PC-9 (cell line): Measurements from ENCODE around the gene PFDN6.

Source experiments
- CTCF ChIP-seq: fragments of 200-600 bp; sonication (generic); conservative IDR thresholded peaks from 2 replicates; pipeline ENCODE4 v1.6.1; 2017; ENCODE audit warnings: mixed run types, antibody characterized with exemption, mild to moderate bottlenecking, moderate library complexity
- EZH2 ChIP-seq: fragments of 200-600 bp; sonication (generic); IDR thresholded peaks from 2 replicates; pipeline ENCODE4 v1.8.0; 2017; ENCODE audit warnings: antibody characterized with exemption, low read depth

GRCh38 chr6:33314943-33315792, 25.8 kb downstream of the PFDN6 start:
- TF ChIP-seq CTCF: no peak
- no peak for TF ChIP-seq EZH2
